Amygdala (tissue), 56 donors: ENCODE results near the gene COL4A5.
"Not testable (repeated sequence)": the region's sequence is repeated elsewhere in the genome, so short reads cannot be mapped to it uniquely, and the experiment has no call there.

Experiments used
- DNase-seq, 56 donors: peaks; one replicate each; lab custom pipeline; 2025; lab: John Stamatoyannopoulos, UW

The COL4A5 gene

GRCh38 chrX:108447303-108447702, 7.7 kb downstream of the COL4A5 start:
- no peak for DNase-seq

GRCh38 chrX:108453841-108454240, 14.2 kb downstream of the COL4A5 start:
- DNase-seq, result no peak

GRCh38 chrX:108456971-108457477, 17.4 kb downstream of the COL4A5 start:
- DNase-seq, result no peak

- DNase-seq, result no peak
Observed at GRCh38 chrX:108464604-108465003, 25.0 kb downstream of the COL4A5 start.

GRCh38 chrX:108468486-108468885, 28.8 kb downstream of the COL4A5 start:
- no peak for DNase-seq

- no peak for DNase-seq
Observed at GRCh38 chrX:108473979-108474378, 34.3 kb downstream of the COL4A5 start.

- DNase-seq, result not testable (repeated sequence)
Observed at GRCh38 chrX:108481528-108481927, 41.9 kb downstream of the COL4A5 start.

- no peak for DNase-seq
Observed at GRCh38 chrX:108484251-108484650, 44.6 kb downstream of the COL4A5 start.

GRCh38 chrX:108485960-108486359, 46.3 kb downstream of the COL4A5 start:
- no peak for DNase-seq

- no peak for DNase-seq
Observed at GRCh38 chrX:108494406-108495090, 54.9 kb downstream of the COL4A5 start.

GRCh38 chrX:108511721-108512120, 72.1 kb downstream of the COL4A5 start:
- DNase-seq, result no peak

- no peak for DNase-seq
Observed at GRCh38 chrX:108516184-108516583, 76.5 kb downstream of the COL4A5 start.

GRCh38 chrX:108527724-108528123, 88.1 kb downstream of the COL4A5 start:
- no peak for DNase-seq

GRCh38 chrX:108537005-108537404, 97.4 kb downstream of the COL4A5 start:
- peak in 4 of 56 donors; percentile 2 to 32 (median 6) for DNase-seq

- DNase-seq, result no peak
Observed at GRCh38 chrX:108541286-108541685, 101.6 kb downstream of the COL4A5 start.

- no peak for DNase-seq
Observed at GRCh38 chrX:108557580-108557979, 117.9 kb downstream of the COL4A5 start.

GRCh38 chrX:108558217-108558616, 118.6 kb downstream of the COL4A5 start:
- DNase-seq, result no peak

GRCh38 chrX:108573136-108573535, 133.5 kb downstream of the COL4A5 start:
- DNase-seq, result no peak

- peak in 49 of 56 donors; percentile 0 to 87 (median 31) for DNase-seq
Observed at GRCh38 chrX:108582151-108582550, 142.5 kb downstream of the COL4A5 start.

GRCh38 chrX:108584617-108585211, 145.1 kb downstream of the COL4A5 start:
- peak in 29 of 56 donors; percentile 0 to 54 (median 1) for DNase-seq

- DNase-seq, result no peak
Observed at GRCh38 chrX:108590496-108590895, 150.9 kb downstream of the COL4A5 start.

GRCh38 chrX:108601276-108601675, 161.6 kb downstream of the COL4A5 start:
- no peak for DNase-seq
